GM21367 (cell line): ENCODE data around the gene PPP2R1B.

Experiments
- ATAC-seq: cut with Tn5 transposase; IDR thresholded peaks from one replicate; pipeline ENCODE4 v1.9.1; 2021; ENCODE audit not compliant: unreplicated experiment

PPP2R1B gene

GRCh38 chr11:111765984-111766833 is at the start of gene PPP2R1B:
TSS of gene PPP2R1B (minus strand) at chr11:111766389. CDS start at chr11:111766361, 28 bp downstream.
- ATAC-seq: peak; percentile 73

GRCh38 chr11:111815489-111815888 is 49.3 kb upstream of the PPP2R1B start:
- no peak for ATAC-seq

GRCh38 chr11:111814557-111815320 is 48.5 kb upstream of the PPP2R1B start:
- ATAC-seq: no peak

GRCh38 chr11:111814106-111814505 is 47.9 kb upstream of the PPP2R1B start:
- ATAC-seq: no peak

GRCh38 chr11:111812211-111812610 is 46.0 kb upstream of the PPP2R1B start:
- ATAC-seq: no peak

GRCh38 chr11:111811445-111811844 is 45.3 kb upstream of the PPP2R1B start:
- ATAC-seq: no peak

GRCh38 chr11:111808834-111809233 is 42.6 kb upstream of the PPP2R1B start:
- ATAC-seq: no peak

GRCh38 chr11:111808063-111808588 is 41.9 kb upstream of the PPP2R1B start:
- no peak for ATAC-seq

GRCh38 chr11:111807076-111807475 is 40.9 kb upstream of the PPP2R1B start:
- ATAC-seq: no peak

GRCh38 chr11:111801135-111801534 is 34.9 kb upstream of the PPP2R1B start:
- no peak for ATAC-seq

- ATAC-seq: no peak
Measured at GRCh38 chr11:111798279-111798678, 32.1 kb upstream of the PPP2R1B start.

- no peak for ATAC-seq
Measured at GRCh38 chr11:111797145-111797581, 31.0 kb upstream of the PPP2R1B start.

GRCh38 chr11:111796696-111797095 is 30.5 kb upstream of the PPP2R1B start:
- no peak for ATAC-seq

- ATAC-seq: no peak
Measured at GRCh38 chr11:111795334-111795985, 29.3 kb upstream of the PPP2R1B start.

GRCh38 chr11:111793863-111794262 is 27.7 kb upstream of the PPP2R1B start:
- no peak for ATAC-seq

- ATAC-seq: no peak
Measured at GRCh38 chr11:111792955-111793500, 26.8 kb upstream of the PPP2R1B start.

GRCh38 chr11:111792314-111792713 is 26.1 kb upstream of the PPP2R1B start:
- ATAC-seq: no peak

- ATAC-seq: no peak
Measured at GRCh38 chr11:111788464-111788863, 22.3 kb upstream of the PPP2R1B start.

- ATAC-seq: no peak
Measured at GRCh38 chr11:111788051-111788450, 21.9 kb upstream of the PPP2R1B start.

- no peak for ATAC-seq
Measured at GRCh38 chr11:111785886-111786412, 19.8 kb upstream of the PPP2R1B start.

- no peak for ATAC-seq
Measured at GRCh38 chr11:111785076-111785475, 18.9 kb upstream of the PPP2R1B start.
